ENCODE measurements around the gene CADM4. TPM values are rescaled to one million over a fixed set of nuclear protein-coding genes. Genes with fewer than 3 reads are reported as not detected.

CADM4 gene
- total and polyA plus RNA-seq, 2 of the 8 experiments (the other 6 are each of a cell fraction or from before 2014, with no cell fraction given), result 13.5 to 25.0 TPM

GRCh38 chr19:43658001-43658400, 18.4 kb upstream of the CADM4 start:
- no peak for DNase-seq (ENCODE audit: low read depth in 1 of 2, low spot score in 2 of 2)
- CTCF ChIA-PET (ENCODE audit: partially characterized antibody), result interaction anchor here (0.8 to 2.7 kb wide), 3 partner anchors 11 to 103 kb away, joined by 3 to 7 read pairs (median 3); no protein-coding TSS in a partner anchor
- H3K79me2 ChIP-seq (ENCODE audit: control insufficient read depth in 1 of 2, insufficient read depth in 2 of 2, low read length in 2 of 2), result no peaks in the 10 kb centered on the region
- H3K36me3 ChIP-seq (ENCODE audit: control insufficient read depth in 2 of 4, insufficient read depth in 4 of 4, low read length in 3 of 4), result peaks cover 2 to 26% (median 11%) of the 10 kb centered on the region in 4 experiments; a peak in 5 of 8 replicates
- no peak overlapping the region for H3K27ac ChIP-seq (ENCODE audit: low read depth, low read length)
- no peak overlapping the region for H3K4me3 ChIP-seq (ENCODE audit: extremely low read depth in 1 of 4, insufficient read depth in 2 of 4, low read depth in 3 of 4, low read length in 4 of 4)
- no peak overlapping the region for H3K56ac ChIP-seq (replicated peaks; ENCODE audit: insufficient read length, low read depth, low read length)
- H3K18ac ChIP-seq (ENCODE audit: extremely low read depth, low read length), result no peak overlapping the region
- no peak overlapping the region for H3K4me2 ChIP-seq (ENCODE audit: insufficient read depth in 1 of 2, low read depth in 2 of 2, low read length in 2 of 2)
- no peaks in the 10 kb centered on the region for H3K4me1 ChIP-seq (replicated peaks in 1 of 4; ENCODE audit: control insufficient read depth in 3 of 4, insufficient read depth in 4 of 4, low read length in 3 of 4)
- H3K4ac ChIP-seq (replicated peaks; ENCODE audit: insufficient read length, low read depth, low read length), result no peak overlapping the region
- H2BK20ac ChIP-seq (ENCODE audit: low read length), result no peak overlapping the region
- H2BK12ac ChIP-seq (ENCODE audit: low read depth, low read length), result no peak overlapping the region
- H4K5ac ChIP-seq (ENCODE audit: insufficient read length, low read depth, low read length), result no peak overlapping the region
- H2AK5ac ChIP-seq (ENCODE audit: low read depth, low read length), result no peak overlapping the region
- POLR2A ChIA-PET (ENCODE audit: partially characterized antibody), result interaction anchor here (1.1 to 1.6 kb wide), 2 partner anchors 10 to 89 kb away, joined by 3 to 6 read pairs; no protein-coding TSS in a partner anchor
- H3K14ac ChIP-seq (ENCODE audit: insufficient read length), result no peak overlapping the region
- no peak overlapping the region for H2AFZ ChIP-seq (ENCODE audit: low read length)
- no peak overlapping the region for H2BK120ac ChIP-seq (replicated peaks; ENCODE audit: low read depth, low read length)
- H3K23ac ChIP-seq (ENCODE audit: insufficient read length), result no peak overlapping the region
- H3K79me1 ChIP-seq (ENCODE audit: low read depth, low read length), result no peaks in the 10 kb centered on the region; the same call in 1 of the 2 replicates
- no peaks in the 10 kb centered on the region for H3K27me3 ChIP-seq (replicated peaks in 1 of 4; ENCODE audit: control insufficient read depth in 3 of 4, extremely low read depth in 1 of 4, insufficient read depth in 3 of 4, low read length in 3 of 4)
- H4K91ac ChIP-seq (replicated peaks; ENCODE audit: insufficient read length, low read length), result no peak overlapping the region
- WGBS, 2 experiments (ENCODE audit: extremely low coverage in 1 of 2, insufficient coverage in 1 of 2, insufficient read length in 1 of 2, insufficient replicate concordance in 2 of 2, low coverage in 1 of 2, low lambda C conversion rate in 2 of 2, missing lambda C conversion rate in 1 of 2), result 77% methylated on average over 2 of the region's 2 CpGs; no CpG with 5 or more reads in 1 of the 2 experiments
- H2BK5ac ChIP-seq (ENCODE audit: low read depth, low read length), result no peak overlapping the region
- H3K9ac ChIP-seq (replicated peaks in 1 of 4; ENCODE audit: extremely low read depth in 1 of 4, low read depth in 3 of 4, low read length in 3 of 4), result no peak overlapping the region
- H3K23me2 ChIP-seq (ENCODE audit: low read depth, low read length), result no peaks in the 10 kb centered on the region
- H4K8ac ChIP-seq (ENCODE audit: extremely low read depth, insufficient read depth, low read length), result no peak overlapping the region
- no peak overlapping the region for H2BK15ac ChIP-seq (ENCODE audit: low read length)
- H3K9me3 ChIP-seq (ENCODE audit: insufficient read depth in 2 of 2, low read depth in 1 of 2, low read length in 1 of 2), result no peaks in the 10 kb centered on the region
- no peak for FAIRE-seq
- peaks cover 0 to 4% of the 10 kb centered on the region in 2 experiments for H4K20me1 ChIP-seq (replicated peaks in 1 of 2; ENCODE audit: control insufficient read depth in 1 of 2, insufficient read depth in 2 of 2, low read length in 2 of 2)
- TF ChIP-seq EGR1 (IDR thresholded peaks at IDR 0.05; ENCODE audit: borderline replicate concordance, low read depth, low read length), result no peak
- no peak for TF ChIP-seq SP1 (IDR thresholded peaks at IDR 0.05; ENCODE audit: low read depth, low read length)
- TF ChIP-seq SAP30 (IDR thresholded peaks at IDR 0.05; ENCODE audit: insufficient read depth, insufficient replicate concordance, low read length), result no peak
- TF ChIP-seq TAF1 (IDR thresholded peaks at IDR 0.05; ENCODE audit: low read depth, low read length), result no peak
- no peak for TF ChIP-seq JUND (IDR thresholded peaks at IDR 0.05; ENCODE audit: low read length)
- no peak for TF ChIP-seq FOSL1 (IDR thresholded peaks at IDR 0.05; ENCODE audit: insufficient read depth, low read depth, low read length)
- no peak for TF ChIP-seq EP300 (IDR thresholded peaks at IDR 0.05; ENCODE audit: borderline replicate concordance in 1 of 2, low read depth in 2 of 2, low read length in 2 of 2)
- TF ChIP-seq SUZ12 (IDR thresholded peaks at IDR 0.05; ENCODE audit: low read length), result no peak
- TF ChIP-seq ATF3 (IDR thresholded peaks at IDR 0.05; ENCODE audit: insufficient read depth, low read depth, low read length), result no peak
- TF ChIP-seq RAD21 (IDR thresholded peaks at IDR 0.05 in 1 of 2, conservative IDR thresholded peaks at IDR 0.05 in 1 of 2; ENCODE audit: low read depth in 2 of 2, low read length in 2 of 2), result no peak
- TF ChIP-seq POLR2A (IDR thresholded peaks at IDR 0.05; ENCODE audit: control extremely low read depth in 1 of 2, low read depth in 2 of 2, low read length in 2 of 2), result no peak
- TF ChIP-seq KDM5A (IDR thresholded peaks at IDR 0.05; ENCODE audit: low read length), result no peak
- no peak for TF ChIP-seq KDM1A (IDR thresholded peaks at IDR 0.05; ENCODE audit: borderline replicate concordance, low read length)
